Liver (tissue), 9 donors: ENCODE results near the gene PIGK. TPM values are rescaled to one million over a fixed set of nuclear protein-coding genes. Genes with fewer than 3 reads are reported as not detected.
"Not testable (repeated sequence)": the region's sequence is repeated elsewhere in the genome, so short reads cannot be mapped to it uniquely, and the experiment has no call there.

Experiments
- DNase-seq: peaks from one replicate; pipeline ENCODE4 v3.0.0-alpha.2; 2017; ENCODE audit warnings: low spot score
- H3K27ac ChIP-seq, 2 donors: one replicate each; pipeline ENCODE4 v1.7.0; 2013; ENCODE audit warnings: inconsistent platforms in 2 of 2, low read length in 2 of 2, control low read depth in 1 of 2, low read depth in 1 of 2, mild to moderate bottlenecking in 1 of 2
- H3K27me3 ChIP-seq, 4 donors: one replicate each; pipeline versions ENCODE4 v1.6.1 to v1.7.0; 2013; ENCODE audit warnings: low read length in 3 of 4, inconsistent platforms in 1 of 4, mild to moderate bottlenecking in 1 of 4, moderate library complexity in 1 of 4; ENCODE audit not compliant: control insufficient read depth in 4 of 4, insufficient read depth in 4 of 4
- H3K36me3 ChIP-seq, 4 donors: one replicate each; pipeline versions ENCODE4 v1.6.1 to v1.7.0; 2013; ENCODE audit warnings: low read length in 3 of 4, mild to moderate bottlenecking in 3 of 4, low read depth in 1 of 4, moderate library complexity in 1 of 4; ENCODE audit not compliant: control insufficient read depth in 4 of 4, insufficient read depth in 3 of 4
- H3K4me1 ChIP-seq, 4 donors: one replicate each; pipeline versions ENCODE4 v1.6.1 to v1.7.0; 2013; ENCODE audit warnings: low read length in 3 of 4, mild to moderate bottlenecking in 3 of 4, moderate library complexity in 1 of 4; ENCODE audit not compliant: control insufficient read depth in 4 of 4, insufficient read depth in 4 of 4
- H3K4me3 ChIP-seq, 3 donors: one replicate each; pipeline versions ENCODE4 v1.6.1 to v1.7.0; 2013; ENCODE audit warnings: low read length in 3 of 3, control low read depth in 1 of 3, low read depth in 1 of 3, mild to moderate bottlenecking in 1 of 3
- H3K9ac ChIP-seq, 2 donors: one replicate each; pipeline ENCODE4 v1.7.0; 2013; ENCODE audit warnings: low read length in 2 of 2, mild to moderate bottlenecking in 2 of 2, moderate library complexity in 2 of 2, control low read depth in 1 of 2, low read depth in 1 of 2
- H3K9me3 ChIP-seq, 4 donors: one replicate each; pipeline versions ENCODE4 v1.6.1 to v1.7.0; 2013; ENCODE audit warnings: low read length in 3 of 4; ENCODE audit not compliant: control insufficient read depth in 4 of 4
- CTCF ChIP-seq: fragments of 150-350 bp; IDR thresholded peaks from 2 replicates; pipeline ENCODE4 v1.5.1; 2017; ENCODE audit warnings: improper control_type of control experiment, low read depth, low read length; ENCODE audit not compliant: missing input control
- FOXA2 ChIP-seq: IDR thresholded peaks from 2 replicates; pipeline ENCODE4 v1.6.1; 2016; ENCODE audit warnings: antibody characterized with exemption
- GABPA ChIP-seq, 2 donors: IDR thresholded peaks in 1 of 2; conservative IDR thresholded peaks in 1 of 2; 2 replicates each; pipeline ENCODE4 v1.6.1; 2016; ENCODE audit warnings: antibody characterized with exemption in 2 of 2, mild to moderate bottlenecking in 1 of 2, moderate library complexity in 1 of 2
- HNF4A ChIP-seq, 2 donors: conservative IDR thresholded peaks; 2 replicates each; pipeline ENCODE4 v1.6.1; 2016; ENCODE audit warnings: antibody characterized with exemption in 2 of 2, mild to moderate bottlenecking in 2 of 2
- NR2F2 ChIP-seq: IDR thresholded peaks from 2 replicates; pipeline ENCODE4 v1.6.1; 2016; ENCODE audit warnings: antibody characterized with exemption
- RAD21 ChIP-seq, 2 donors: IDR thresholded peaks; 2 replicates each; pipeline ENCODE4 v1.6.1; 2016; ENCODE audit warnings: antibody characterized with exemption in 2 of 2, mild to moderate bottlenecking in 2 of 2
- SP1 ChIP-seq: IDR thresholded peaks from 2 replicates; pipeline ENCODE4 v1.6.1; 2018; ENCODE audit warnings: antibody characterized with exemption, mild to moderate bottlenecking
- TAF1 ChIP-seq: conservative IDR thresholded peaks from 2 replicates; pipeline ENCODE4 v1.6.1; 2016; ENCODE audit warnings: antibody characterized with exemption, mild to moderate bottlenecking
- YY1 ChIP-seq: IDR thresholded peaks from 2 replicates; pipeline ENCODE4 v1.6.1; 2016; ENCODE audit warnings: antibody characterized with exemption, mild to moderate bottlenecking
- ZBTB33 ChIP-seq: IDR thresholded peaks from 2 replicates; pipeline ENCODE4 v1.6.1; 2016; ENCODE audit warnings: antibody characterized with exemption
- WGBS: extraction: QIAGEN DNeasy Blood & Tissue Kit; methylation state at CpG from one replicate; pipeline ENCODE4 v1.1.7; 2013; 5-methylcytosine and 5-hydroxymethylcytosine counted together
- polyA plus RNA-seq, 2 donors: library from polyadenylated mRNA; stranded (reverse) in 1 of 2; unstranded in 1 of 2; fragments of 200-250 nt in 1 of 2; fragments of >200 nt in 1 of 2; fragmentation: Nextera tagmentation in 1 of 2; extraction: Ambion mirVana in 1 of 2; gene quantifications; one replicate each; pipeline versions ENCODE4 v1.2.1 to v1.2.3, GENCODE V29; 2013 to 2015
- total RNA-seq, 2 donors: library from RNA; depleted of rRNA; stranded (reverse); fragments of >200 nt; gene quantifications; one replicate each; pipeline ENCODE4 v1.2.3, GENCODE V29; 2014
- donor health status: healthy.
- donor health status: healthy.
- donor health status: healthy.
- donor health status: healthy.
- donor health status: healthy.

Gene PIGK
- total and polyA plus RNA-seq, 4 donors, result 10.8 to 15.6 (median 14.4) TPM

GRCh38 chr1:77218477-77219165 is 609 bp downstream of the PIGK start:
- Histone ChIP-seq H3K9me3 (no peaks in the 10 kb centered on the region), H3K27me3 (no peaks in the 10 kb centered on the region), H3K4me1 (peaks cover 0 to 16% (median 14%) of the 10 kb centered on the region in 4 donors), H3K4me3 (peak overlapping the region; percentile 78 to 100 (median 92)), H3K36me3 (no peaks in the 10 kb centered on the region), H3K27ac (peak overlapping the region; percentile 76 to 92), H3K9ac (peak overlapping the region; percentile 89 to 96)
- DNase-seq, result no peak
- TF ChIP-seq RAD21 (IDR thresholded peaks at IDR 0.05), result no peak
- TF ChIP-seq ZBTB33, result no peak
- no peak for TF ChIP-seq CTCF
- TF ChIP-seq FOXA2, result no peak
- no peak for TF ChIP-seq TAF1
- WGBS, result 6% methylated on average over 12 of the region's 12 CpGs

GRCh38 chr1:77204043-77204442 is 15.2 kb downstream of the PIGK start:
- H3K27ac ChIP-seq, H3K36me3 ChIP-seq, H3K4me1 ChIP-seq, H3K27me3 ChIP-seq, H3K9ac ChIP-seq, H3K4me3 ChIP-seq, H3K9me3 ChIP-seq, DNase-seq: not testable (repeated sequence)
- 97% methylated on average over 3 of the region's 3 CpGs for WGBS

- Histone ChIP-seq H3K9me3 (no peaks in the 10 kb centered on the region), H3K27ac (no peak overlapping the region), H3K9ac (no peak overlapping the region), H3K4me3 (no peak overlapping the region), H3K36me3 (no peaks in the 10 kb centered on the region), H3K27me3 (no peaks in the 10 kb centered on the region), H3K4me1 (no peaks in the 10 kb centered on the region)
- no peak for DNase-seq
- TF ChIP-seq GABPA (IDR thresholded peaks at IDR 0.05 in 1 of 2, conservative IDR thresholded peaks at IDR 0.05 in 1 of 2), result no peak
- TF ChIP-seq SP1, result no peak
- no peak for TF ChIP-seq HNF4A (conservative IDR thresholded peaks at IDR 0.05)
- TF ChIP-seq CTCF, result no peak
- no peak for TF ChIP-seq NR2F2
- TF ChIP-seq YY1, result no peak
- WGBS, result 92% methylated on average over 3 of the region's 3 CpGs
Measured at GRCh38 chr1:77202751-77203150, 16.5 kb downstream of the PIGK start.
